SK-N-SH (cell line): Measurements from ENCODE around the gene TSHR. TPM values are rescaled to one million over a fixed set of nuclear protein-coding genes. Genes with fewer than 3 reads are reported as not detected.

Experiments
- CTCF ChIA-PET: fragments of 300-600, 350-600 bp; formaldehyde crosslinking; extraction: SDS; loops from one replicate; lab custom pipeline; 2021; lab: Yijun Ruan, JAX
- POLR2A ChIA-PET: fragments of 350-600 bp; sonication (Branson Sonifier 250); formaldehyde crosslinking; extraction: SDS; loops from one replicate; lab custom pipeline; 2020; ENCODE audit warnings: antibody characterized with exemption, inconsistent platforms; lab: Yijun Ruan, JAX
- DNase-seq: peaks from one replicate; pipeline ENCODE4 v3.0.0; 2012
- H2AFZ ChIP-seq: fragments of 200-600 bp; sonication (generic); 2 replicates; pipeline ENCODE4 v1.8.1; 2016; ENCODE audit warnings: antibody characterized with exemption, mild to moderate bottlenecking, low read depth
- H3F3A ChIP-seq: fragments of 200-600 bp; sonication (generic); replicated peaks from 2 replicates; pipeline ENCODE3; 2016; ENCODE audit warnings: antibody characterized with exemption, mild to moderate bottlenecking; ENCODE audit not compliant: insufficient read depth
- H3K27ac ChIP-seq, 2 experiments: fragments of 200-500 bp in 1 of 2; fragments of 200-600 bp in 1 of 2; sonication (Bioruptor generic) in 1 of 2; sonication (generic), shearing (Covaris generic) in 1 of 2; 2 replicates each; pipeline versions ENCODE4 v1.5.1 to v1.6.1; 2014 to 2016; ENCODE audit warnings: low read depth in 2 of 2, inconsistent platforms in 1 of 2, low read length in 1 of 2, mild to moderate bottlenecking in 1 of 2, mixed read lengths in 1 of 2
- H3K27me3 ChIP-seq: fragments of 200-600 bp; sonication (generic), shearing (Covaris generic); 2 replicates; pipeline ENCODE4 v1.6.1; 2016; ENCODE audit warnings: mixed run types; ENCODE audit not compliant: insufficient read depth
- H3K36me3 ChIP-seq, 2 experiments: fragments of 200-500 bp in 1 of 2; fragments of 200-600 bp in 1 of 2; sonication (Bioruptor generic) in 1 of 2; sonication (generic) in 1 of 2; replicated peaks in 1 of 2; 2 replicates each; pipeline versions ENCODE3 to v1.5.1; 2014 to 2016; ENCODE audit warnings: low read length in 1 of 2, mild to moderate bottlenecking in 1 of 2; ENCODE audit not compliant: insufficient read depth in 2 of 2, control insufficient read depth in 1 of 2
- H3K4me1 ChIP-seq, 2 experiments: fragments of 200-500 bp in 1 of 2; fragments of 200-600 bp in 1 of 2; sonication (Bioruptor generic) in 1 of 2; sonication (generic), shearing (Covaris generic) in 1 of 2; 2 replicates each; pipeline versions ENCODE4 v1.5.1 to v1.6.1; 2014 to 2016; ENCODE audit warnings: low read depth in 1 of 2, low read length in 1 of 2, mixed run types in 1 of 2; ENCODE audit not compliant: insufficient read depth in 2 of 2, control insufficient read depth in 1 of 2
- H3K4me2 ChIP-seq: fragments of 200-600 bp; sonication (generic), shearing (Covaris generic); 2 replicates; pipeline ENCODE4 v1.6.1; 2017; ENCODE audit warnings: mixed run types
- H3K4me3 ChIP-seq, 2 experiments: fragments of 200-500 bp in 1 of 2; fragments of 200-600 bp in 1 of 2; sonication (Bioruptor generic) in 1 of 2; sonication (generic), shearing (Covaris generic) in 1 of 2; 2 replicates each; pipeline versions ENCODE4 v1.5.1 to v1.8.1; 2014 to 2016; ENCODE audit warnings: low read depth in 2 of 2, inconsistent platforms in 1 of 2, low read length in 1 of 2, mild to moderate bottlenecking in 1 of 2, mixed read lengths in 1 of 2, moderate library complexity in 1 of 2
- H3K79me2 ChIP-seq: fragments of 200-600 bp; sonication (generic); 2 replicates; pipeline ENCODE4 v1.8.1; 2017; ENCODE audit warnings: mild to moderate bottlenecking; ENCODE audit not compliant: insufficient read depth
- H3K9ac ChIP-seq: fragments of 200-600 bp; sonication (generic); 2 replicates; pipeline ENCODE4 v1.6.1; 2017; ENCODE audit warnings: mixed run types
- H3K9me2 ChIP-seq: fragments of 200-600 bp; sonication (generic); 2 replicates; pipeline ENCODE4 v1.6.1; 2017; ENCODE audit warnings: mixed run types
- H3K9me3 ChIP-seq: fragments of 200-600 bp; sonication (generic); 2 replicates; pipeline ENCODE4 v1.6.1; 2017; ENCODE audit warnings: mixed run types, mild to moderate bottlenecking, moderate library complexity
- H4K20me1 ChIP-seq: fragments of 200-600 bp; sonication (generic); 2 replicates; pipeline ENCODE4 v1.6.1; 2017; ENCODE audit warnings: mild to moderate bottlenecking, mixed run types; ENCODE audit not compliant: insufficient read depth
- EP300 ChIP-seq, 2 experiments: IDR thresholded peaks; 2 replicates each; pipeline versions ENCODE4 v1.4.0 to v1.6.1; 2012; ENCODE audit warnings: borderline replicate concordance in 1 of 2, low read depth in 1 of 2, low read length in 1 of 2
- FOXM1 ChIP-seq: IDR thresholded peaks from 2 replicates; pipeline ENCODE4 v1.4.0; 2012; ENCODE audit warnings: low read depth, mild to moderate bottlenecking
- GATA2 ChIP-seq: sonication (generic); formaldehyde crosslinking; IDR thresholded peaks from 2 replicates; pipeline ENCODE4 v1.5.0; 2020; ENCODE audit warnings: mild to moderate bottlenecking, missing genetic modification reagents
- NRF1 ChIP-seq: IDR thresholded peaks from 2 replicates; pipeline ENCODE4 v1.6.1; 2012; ENCODE audit warnings: low read depth, mild to moderate bottlenecking, low read length
- POLR2AphosphoS5 ChIP-seq: IDR thresholded peaks from 2 replicates; pipeline ENCODE4 v1.6.1; 2012; ENCODE audit warnings: low read depth, low read length
- RFX5 ChIP-seq: IDR thresholded peaks from 2 replicates; pipeline ENCODE4 v1.6.1; 2012; ENCODE audit warnings: mild to moderate bottlenecking, improper control_type of control experiment, low read length
- SIN3A ChIP-seq: IDR thresholded peaks from 2 replicates; pipeline ENCODE4 v1.6.1; 2012; ENCODE audit warnings: low read depth, mild to moderate bottlenecking, low read length, moderate library complexity, borderline replicate concordance
- TAF1 ChIP-seq: IDR thresholded peaks from 2 replicates; pipeline ENCODE4 v1.6.1; 2012; ENCODE audit warnings: low read depth, mild to moderate bottlenecking, low read length, moderate library complexity, borderline replicate concordance
- TCF12 ChIP-seq: IDR thresholded peaks from 2 replicates; pipeline ENCODE4 v1.4.0; 2012
- TEAD4 ChIP-seq: IDR thresholded peaks from 2 replicates; pipeline ENCODE4 v1.4.0; 2012; ENCODE audit warnings: mild to moderate bottlenecking, borderline replicate concordance; ENCODE audit not compliant: insufficient read depth
- YY1 ChIP-seq: IDR thresholded peaks from 2 replicates; pipeline ENCODE4 v1.4.0; 2012; ENCODE audit warnings: low read depth, mild to moderate bottlenecking
- WGBS: methylation state at CpG from one replicate; pipeline ENCODE4 v1.1.6; 2017; ENCODE audit warnings: low lambda C conversion rate; 5-methylcytosine and 5-hydroxymethylcytosine counted together
- polyA plus RNA-seq, 3 experiments: library from polyadenylated mRNA; depleted of rRNA; stranded (reverse); fragments of >200 nt; gene quantifications; 2 replicates each; pipeline ENCODE4 v1.2.3, GENCODE V29; 2012
- TF ChIP-seq, protein P1 (sequence below): fragments of 150-350 bp; IDR thresholded peaks from 2 replicates; pipeline ENCODE4 v1.6.1; 2017; ENCODE audit warnings: antibody characterized with exemption, low read length, low read depth, borderline replicate concordance
- TF ChIP-seq, protein P2 (sequence below): fragments of 150-350 bp; IDR thresholded peaks from 2 replicates; pipeline ENCODE4 v1.6.1; 2016; ENCODE audit warnings: mild to moderate bottlenecking, low read depth, low read length
- TF ChIP-seq, protein P3 (sequence below): IDR thresholded peaks from 2 replicates; pipeline ENCODE4 v1.4.0; 2012; ENCODE audit warnings: low read depth, borderline replicate concordance

The TSHR gene
- polyA plus RNA-seq, 1 of the 3 experiments (the other 2 are of a cell fraction): not detected

DNA sequence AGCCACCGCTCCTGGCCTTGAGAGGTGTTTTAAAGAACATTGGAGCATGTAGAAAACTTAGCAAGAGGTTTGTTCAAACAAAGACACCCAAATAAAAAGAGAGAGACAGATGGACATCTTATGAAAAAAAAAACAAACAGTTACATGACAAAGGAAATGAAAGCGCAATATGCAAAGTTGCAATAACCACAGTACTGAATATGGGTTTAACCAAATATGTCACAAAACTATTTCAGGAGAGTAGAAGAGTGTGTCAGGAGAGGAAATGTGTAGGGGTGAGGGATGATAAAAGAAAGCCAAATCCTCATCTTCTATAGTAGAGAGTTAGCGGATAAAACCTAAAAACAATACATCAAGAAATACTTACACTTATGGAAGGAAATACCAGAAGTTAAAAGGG is 166.9 kb downstream of the TSHR start:
- no peaks in the 10 kb centered on the region for H3K79me2 ChIP-seq
- no peaks in the 10 kb centered on the region for H3K27me3 ChIP-seq
- CTCF ChIA-PET: no interaction called here
- no peaks in the 10 kb centered on the region for H3K4me1 ChIP-seq
- H3K27ac ChIP-seq: no peak overlapping the region
- H3K9ac ChIP-seq: no peak overlapping the region
- no peak for TF ChIP-seq GATA2 (CRISPR knock-in tag)
- no peak for TF ChIP-seq EP300 (IDR thresholded peaks at IDR 0.05; ENCODE audit: borderline replicate concordance in 1 of 2, low read depth in 1 of 2, low read length in 1 of 2)
- no peak for TF ChIP-seq FOXM1
- no peak for TF ChIP-seq SIN3A
- TF ChIP-seq, protein P1, sequence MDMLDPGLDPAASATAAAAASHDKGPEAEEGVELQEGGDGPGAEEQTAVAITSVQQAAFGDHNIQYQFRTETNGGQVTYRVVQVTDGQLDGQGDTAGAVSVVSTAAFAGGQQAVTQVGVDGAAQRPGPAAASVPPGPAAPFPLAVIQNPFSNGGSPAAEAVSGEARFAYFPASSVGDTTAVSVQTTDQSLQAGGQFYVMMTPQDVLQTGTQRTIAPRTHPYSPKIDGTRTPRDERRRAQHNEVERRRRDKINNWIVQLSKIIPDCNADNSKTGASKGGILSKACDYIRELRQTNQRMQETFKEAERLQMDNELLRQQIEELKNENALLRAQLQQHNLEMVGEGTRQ: no peak
- TF ChIP-seq RFX5: no peak
- TF ChIP-seq TEAD4: no peak
- TF ChIP-seq NRF1: no peak
- TF ChIP-seq, protein P2, sequence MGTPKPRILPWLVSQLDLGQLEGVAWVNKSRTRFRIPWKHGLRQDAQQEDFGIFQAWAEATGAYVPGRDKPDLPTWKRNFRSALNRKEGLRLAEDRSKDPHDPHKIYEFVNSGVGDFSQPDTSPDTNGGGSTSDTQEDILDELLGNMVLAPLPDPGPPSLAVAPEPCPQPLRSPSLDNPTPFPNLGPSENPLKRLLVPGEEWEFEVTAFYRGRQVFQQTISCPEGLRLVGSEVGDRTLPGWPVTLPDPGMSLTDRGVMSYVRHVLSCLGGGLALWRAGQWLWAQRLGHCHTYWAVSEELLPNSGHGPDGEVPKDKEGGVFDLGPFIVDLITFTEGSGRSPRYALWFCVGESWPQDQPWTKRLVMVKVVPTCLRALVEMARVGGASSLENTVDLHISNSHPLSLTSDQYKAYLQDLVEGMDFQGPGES: no peak
- TF ChIP-seq POLR2AphosphoS5: no peak
- TF ChIP-seq YY1: no peak
- TF ChIP-seq, all 33 proteins: peak for 0
- H3K9me3 ChIP-seq: no peaks in the 10 kb centered on the region
- H4K20me1 ChIP-seq: no peaks in the 10 kb centered on the region
- H3K4me2 ChIP-seq: no peak overlapping the region
- no peak overlapping the region for H2AFZ ChIP-seq
- H3K4me3 ChIP-seq: no peak overlapping the region
- WGBS: 71% methylated on average over 3 of the region's 3 CpGs
- no peaks in the 10 kb centered on the region for H3K36me3 ChIP-seq
- no peaks in the 10 kb centered on the region for H3K9me2 ChIP-seq
- no peaks in the 10 kb centered on the region for H3F3A ChIP-seq
- POLR2A ChIA-PET: no interaction called here
- no peak for DNase-seq

DNA sequence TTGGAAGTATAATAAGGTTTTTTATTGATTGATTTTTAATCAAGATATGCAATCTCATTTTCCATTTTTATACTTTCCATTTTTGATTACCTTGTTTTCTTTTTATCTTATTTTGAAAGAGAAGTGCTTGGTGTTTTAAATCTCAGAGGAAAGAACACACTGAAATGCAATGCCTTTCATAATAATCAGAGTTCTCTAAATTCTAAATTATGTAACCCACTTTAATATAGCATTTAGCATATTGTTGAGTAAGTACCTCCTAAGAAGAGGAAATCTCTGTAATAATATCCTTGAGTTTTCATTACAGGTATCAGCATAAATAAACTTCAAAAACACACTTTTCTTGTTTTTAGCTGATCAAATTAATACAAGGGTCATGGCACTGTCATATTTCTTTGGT is 168.4 kb downstream of the TSHR start:
- H4K20me1 ChIP-seq: no peaks in the 10 kb centered on the region
- POLR2A ChIA-PET: no interaction called here
- H3K9ac ChIP-seq: no peak overlapping the region
- CTCF ChIA-PET: interaction anchor here (0.6 kb wide), 1 partner anchor 46 kb away, joined by 3 read pairs; no protein-coding TSS in a partner anchor
- no peaks in the 10 kb centered on the region for H3K27me3 ChIP-seq
- H3K4me1 ChIP-seq: no peaks in the 10 kb centered on the region
- no peaks in the 10 kb centered on the region for H3F3A ChIP-seq
- no peak overlapping the region for H2AFZ ChIP-seq
- no peaks in the 10 kb centered on the region for H3K9me2 ChIP-seq
- no peak overlapping the region for H3K27ac ChIP-seq
- H3K4me3 ChIP-seq: no peak overlapping the region
- TF ChIP-seq NRF1: no peak
- no peak for TF ChIP-seq TAF1
- TF ChIP-seq, protein P3, sequence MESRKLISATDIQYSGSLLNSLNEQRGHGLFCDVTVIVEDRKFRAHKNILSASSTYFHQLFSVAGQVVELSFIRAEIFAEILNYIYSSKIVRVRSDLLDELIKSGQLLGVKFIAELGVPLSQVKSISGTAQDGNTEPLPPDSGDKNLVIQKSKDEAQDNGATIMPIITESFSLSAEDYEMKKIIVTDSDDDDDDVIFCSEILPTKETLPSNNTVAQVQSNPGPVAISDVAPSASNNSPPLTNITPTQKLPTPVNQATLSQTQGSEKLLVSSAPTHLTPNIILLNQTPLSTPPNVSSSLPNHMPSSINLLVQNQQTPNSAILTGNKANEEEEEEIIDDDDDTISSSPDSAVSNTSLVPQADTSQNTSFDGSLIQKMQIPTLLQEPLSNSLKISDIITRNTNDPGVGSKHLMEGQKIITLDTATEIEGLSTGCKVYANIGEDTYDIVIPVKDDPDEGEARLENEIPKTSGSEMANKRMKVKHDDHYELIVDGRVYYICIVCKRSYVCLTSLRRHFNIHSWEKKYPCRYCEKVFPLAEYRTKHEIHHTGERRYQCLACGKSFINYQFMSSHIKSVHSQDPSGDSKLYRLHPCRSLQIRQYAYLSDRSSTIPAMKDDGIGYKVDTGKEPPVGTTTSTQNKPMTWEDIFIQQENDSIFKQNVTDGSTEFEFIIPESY: no peak
- no peak for TF ChIP-seq FOXM1
- TF ChIP-seq TCF12: no peak
- H3K36me3 ChIP-seq: no peaks in the 10 kb centered on the region
- no peak overlapping the region for H3K4me2 ChIP-seq
- no peak for DNase-seq
- no peaks in the 10 kb centered on the region for H3K9me3 ChIP-seq
- H3K79me2 ChIP-seq: no peaks in the 10 kb centered on the region
